DMS 273 (cell line): ENCODE measurements around the gene RHOBTB3.
A peak's percentile ranks its signal among the peaks of the same experiment; 100 is the strongest.
"Not testable (repeated sequence)": the region's sequence is repeated elsewhere in the genome, so short reads cannot be mapped to it uniquely, and the experiment has no call there.

ENCODE experiments used
- DNase-seq: peaks from one replicate; lab custom pipeline; 2025; ENCODE audit not compliant: unreplicated experiment; lab: John Stamatoyannopoulos, UW

RHOBTB3 gene

GRCh38 chr5:95816341-95816740, 85.2 kb downstream of the RHOBTB3 start:
- DNase-seq = no peak

DNA sequence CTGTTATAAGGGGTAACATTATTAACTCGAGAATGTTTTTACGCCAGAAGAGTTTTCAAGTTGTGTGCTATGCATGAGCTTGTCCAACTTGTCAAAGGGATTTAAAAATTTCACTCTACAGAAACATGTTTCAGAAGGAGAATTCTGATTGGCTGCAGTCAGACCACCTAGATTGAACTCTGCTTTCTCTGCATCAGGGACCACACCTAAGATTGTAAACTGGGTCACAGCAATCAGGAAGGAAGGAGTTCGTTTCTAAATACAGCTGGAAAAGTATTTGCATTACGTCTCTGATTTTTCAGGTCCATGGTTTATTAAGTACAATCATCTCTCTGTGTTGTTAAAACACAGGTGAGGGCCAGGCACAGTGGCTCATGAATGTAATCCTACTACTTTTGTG, 85.6 kb downstream of the RHOBTB3 start:
- DNase-seq = no peak

- DNase-seq = no peak
These were observed 86.3 kb downstream of the RHOBTB3 start for GRCh38 chr5:95817430-95817829.

DNA sequence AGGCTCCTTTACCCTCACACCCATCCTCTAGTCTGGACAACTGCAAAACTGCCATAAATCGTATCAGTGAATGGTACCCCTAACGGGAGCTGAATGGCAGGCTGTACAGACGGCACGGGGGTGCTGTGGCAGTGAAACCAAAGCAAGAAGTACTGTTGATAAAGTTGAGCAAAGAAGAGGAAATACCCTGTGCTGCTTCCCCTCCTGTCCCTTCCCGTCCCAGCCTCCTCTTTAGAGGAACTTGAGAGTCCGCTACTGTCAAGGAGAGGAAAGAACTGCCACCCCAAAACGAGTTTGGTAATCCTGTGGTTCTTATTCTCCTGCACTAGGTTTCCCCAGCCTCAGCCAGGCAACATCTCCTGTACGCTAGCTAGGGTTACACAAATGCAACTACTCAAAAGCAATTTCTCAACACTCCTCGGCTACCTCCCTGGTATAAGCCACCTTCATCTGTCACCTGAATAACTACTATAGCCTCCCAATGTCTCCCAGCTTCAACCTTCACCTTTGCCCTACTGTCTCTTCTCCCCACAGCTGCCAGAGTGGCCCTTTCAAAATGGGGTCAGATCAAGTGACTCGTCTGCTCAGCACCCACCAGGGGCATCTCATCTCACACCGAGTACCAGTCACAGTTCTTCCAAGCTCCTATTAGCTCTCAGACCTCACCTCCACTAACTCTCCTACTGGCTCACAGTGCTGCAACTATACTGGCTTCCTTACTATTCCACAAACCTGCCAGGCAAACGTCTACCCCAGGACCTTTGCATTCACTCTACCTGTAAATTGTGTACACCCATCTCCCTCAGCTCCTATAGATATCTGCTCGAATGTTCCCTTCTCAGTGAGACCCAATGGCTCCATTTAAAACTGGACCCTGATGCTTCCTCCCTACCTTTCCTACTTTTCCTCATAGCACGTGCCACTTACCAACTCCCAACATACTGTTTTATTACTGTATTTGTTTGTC, 87.3 kb downstream of the RHOBTB3 start:
- no peak for DNase-seq

DNA sequence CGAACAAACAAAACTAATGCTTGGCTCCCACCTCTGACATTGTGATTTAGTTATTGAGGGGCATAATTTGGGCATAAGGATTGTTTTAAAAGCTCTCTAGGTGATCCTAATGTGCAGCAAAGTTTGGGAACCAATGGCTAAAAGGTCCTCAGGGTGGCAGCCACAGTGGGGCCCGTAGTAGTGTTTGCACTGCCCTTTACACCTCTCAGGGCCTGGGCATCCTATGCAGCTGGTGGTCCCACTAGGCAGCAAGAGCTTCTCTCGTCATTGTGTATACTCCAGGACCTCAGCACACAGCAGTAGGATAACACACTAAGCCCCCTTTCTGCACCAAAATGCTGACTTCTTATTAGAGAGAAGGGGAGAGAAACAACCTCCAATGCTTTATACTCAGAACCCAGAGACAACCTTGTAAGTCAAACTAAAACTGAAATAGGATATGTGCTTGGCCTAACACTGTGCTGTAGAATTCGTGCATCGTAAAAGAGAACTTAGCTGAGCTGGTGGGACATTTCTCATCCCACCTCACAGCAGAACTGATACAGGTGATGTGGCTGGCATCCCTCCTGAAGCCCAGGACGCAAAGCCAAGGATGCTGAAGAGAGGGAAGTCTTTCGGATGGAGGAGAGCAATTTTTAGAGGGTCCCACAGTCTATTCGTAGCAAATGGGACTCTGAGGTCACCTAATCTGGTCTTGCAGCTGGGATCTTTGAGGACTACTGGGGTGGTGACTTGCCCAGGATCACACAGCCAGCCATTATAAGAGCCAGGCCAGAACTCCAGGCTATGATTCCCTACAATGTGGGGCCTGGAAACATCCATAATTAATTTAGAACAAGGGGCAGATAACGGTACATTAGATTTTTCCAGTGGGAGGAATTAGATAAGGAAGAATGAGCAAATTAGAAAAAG, 90.2 kb downstream of the RHOBTB3 start:
- no peak for DNase-seq

DNA sequence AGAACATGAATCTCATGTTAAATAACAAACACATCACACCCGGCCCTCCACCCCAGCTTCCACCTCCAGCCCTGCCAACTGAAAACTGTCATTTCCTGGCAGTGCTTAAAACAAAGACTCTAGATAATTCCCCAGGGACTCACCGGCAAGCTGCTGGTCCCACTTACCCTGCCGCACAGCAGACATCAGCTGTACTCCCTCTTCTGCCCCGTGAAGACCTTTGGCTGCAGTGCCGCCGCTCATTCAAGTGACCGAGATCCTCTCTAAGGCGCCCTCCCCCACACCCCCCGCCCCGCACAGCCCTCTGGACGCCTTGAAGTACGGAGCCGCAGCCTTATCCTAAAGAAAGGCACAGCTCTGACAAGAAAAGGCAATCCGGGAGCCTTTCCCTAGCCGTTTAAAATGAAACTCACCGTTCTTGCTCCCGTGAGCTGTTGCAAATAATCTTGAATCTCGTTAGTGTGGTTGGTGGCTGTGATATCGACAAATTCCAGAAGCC, 91.0 kb downstream of the RHOBTB3 start:
- peak; percentile 82 for DNase-seq

GRCh38 chr5:95822542-95823181, 91.5 kb downstream of the RHOBTB3 start, which contains the start of gene GLRX:
Gene GLRX (minus strand): TSS chr5:95822726. CDS start chr5:95822662, 64 bp downstream.
- peak; percentile 83 for DNase-seq

DNA sequence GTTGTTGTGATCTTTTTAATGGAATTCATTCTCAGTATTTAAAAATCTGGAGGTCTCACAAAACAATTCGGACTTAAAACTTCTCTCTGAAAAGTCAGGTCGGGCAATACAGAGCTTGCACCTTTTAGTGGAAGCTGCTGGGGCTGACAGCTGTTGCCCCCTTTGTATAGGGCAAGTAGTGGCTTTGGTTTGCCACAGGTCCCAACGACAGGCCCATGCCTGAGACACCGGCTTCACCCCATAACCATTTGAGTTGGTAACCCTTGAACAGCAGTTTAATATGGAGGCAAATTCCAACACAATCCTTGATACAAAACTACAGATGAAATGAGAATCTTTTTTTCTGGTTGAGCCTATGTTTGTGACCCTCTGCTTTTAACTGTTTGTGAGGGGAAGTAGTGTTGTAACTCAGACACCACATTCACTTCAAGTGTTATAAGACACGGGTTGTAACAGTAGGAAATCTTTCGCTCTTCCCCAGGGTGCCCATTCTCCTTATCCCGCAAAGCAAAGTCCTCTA, 92.1 kb downstream of the RHOBTB3 start:
- no peak for DNase-seq

GRCh38 chr5:95823738-95824609, 92.8 kb downstream of the RHOBTB3 start:
- peak; percentile 9 for DNase-seq

GRCh38 chr5:95824747-95825146, 93.6 kb downstream of the RHOBTB3 start:
- DNase-seq = peak; percentile 15

DNA sequence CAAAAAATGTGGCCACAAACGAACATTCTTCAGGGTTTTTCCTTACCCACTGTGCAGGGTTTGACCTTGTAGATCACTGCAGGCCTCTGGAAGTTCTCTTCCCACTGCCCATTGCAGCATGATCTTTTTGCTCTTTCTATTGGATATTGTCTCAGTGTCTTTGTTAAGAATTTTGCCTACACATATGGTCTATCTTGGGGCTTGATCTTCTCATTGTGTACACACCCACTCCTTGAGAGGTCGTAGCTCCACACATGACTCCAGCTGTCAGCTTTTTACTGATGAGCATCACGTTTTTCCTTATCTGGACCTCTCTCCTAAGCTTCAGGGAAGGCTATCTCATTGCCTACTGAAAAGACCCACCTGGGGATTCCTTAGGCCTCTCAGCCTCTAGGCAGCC, 94.4 kb downstream of the RHOBTB3 start:
- peak; percentile 22 for DNase-seq

- no peak for DNase-seq
These were observed 96.1 kb downstream of the RHOBTB3 start for GRCh38 chr5:95826949-95827891.

GRCh38 chr5:95827892-95828246, 96.7 kb downstream of the RHOBTB3 start:
- no peak for DNase-seq

DNA sequence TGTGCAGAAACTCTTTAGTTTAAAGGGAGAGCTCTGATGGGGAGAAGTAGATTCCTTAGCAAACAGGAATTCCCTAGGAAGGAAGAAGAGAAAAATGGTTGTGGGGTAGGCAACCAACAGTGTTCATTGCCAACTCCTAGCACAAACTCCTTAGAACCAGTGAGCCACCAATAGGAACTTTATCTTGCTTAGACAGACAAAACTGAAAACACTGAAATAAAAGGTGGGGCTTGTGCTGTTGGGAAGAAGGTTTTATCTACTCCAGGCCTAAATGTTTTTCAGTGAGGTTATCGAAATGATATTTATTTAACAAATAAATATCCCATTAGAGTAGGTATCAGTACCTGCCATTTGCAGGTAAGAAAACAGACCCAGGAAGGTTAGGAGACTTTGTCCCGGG, 99.1 kb downstream of the RHOBTB3 start:
- no peak for DNase-seq

GRCh38 chr5:95832664-95833063, 101.5 kb downstream of the RHOBTB3 start:
- no peak for DNase-seq

- no peak for DNase-seq
These were observed 104.7 kb downstream of the RHOBTB3 start for GRCh38 chr5:95835682-95836385.

- DNase-seq = no peak
These were observed 105.4 kb downstream of the RHOBTB3 start for GRCh38 chr5:95836544-95836943.

GRCh38 chr5:95836971-95837370, 105.8 kb downstream of the RHOBTB3 start:
- DNase-seq = not testable (repeated sequence)
